ENCODE data around the gene ACOT12. TPM values are rescaled to one million over a fixed set of nuclear protein-coding genes. Genes with fewer than 3 reads are reported as not detected.

The ACOT12 gene
- total and polyA plus RNA-seq, 7 donors, result not detected

Other genes starting within 250 kb of the ACOT12 start
- gene CKMT2, start 160.8 kb downstream of the ACOT12 start, total RNA-seq, result 100 to 1,000 TPM; 517 to 907 (median 611) TPM
- 1,000 to 10,000 TPM in 1 of 3 donors, 100 to 1,000 TPM in 2; 606 to 1,358 (median 830) TPM for gene CKMT2, start 160.8 kb downstream of the ACOT12 start, polyA plus RNA-seq
- 10 to 100 TPM in 3 of 4 donors, 1 to 10 TPM in 1; 9.6 to 45.1 (median 20.0) TPM for gene ZCCHC9, start 92.5 kb downstream of the ACOT12 start, total RNA-seq
- 10 to 100 TPM; 16.3 to 29.2 (median 26.2) TPM for gene ZCCHC9, start 92.5 kb downstream of the ACOT12 start, polyA plus RNA-seq

Data from psoas muscle (tissue), 7 donors.